Activated gamma-delta T cell (primary cell): ENCODE results near the gene CNTNAP3B.
"Not testable (repeated sequence)": the region's sequence is repeated elsewhere in the genome, so short reads cannot be mapped to it uniquely, and the experiment has no call there.

Source experiments
- DNase-seq: peaks from one replicate; lab custom pipeline; 2025; lab: John Stamatoyannopoulos, UW
- total RNA-seq, 2 donors: gene quantifications; one replicate each; lab custom pipeline; 2026; lab: John Stamatoyannopoulos, UW

Gene CNTNAP3B
- total RNA-seq, result 0 reads per million in 2 donors

GRCh38 chr9:42129073-42129729 is at the start of gene CNTNAP3B:
CNTNAP3B (minus strand) TSS chr9:42129426; CDS start chr9:42129094, 332 bp downstream.
- DNase-seq, result not testable (repeated sequence)

- not testable (repeated sequence) for DNase-seq
Measured at GRCh38 chr9:42160299-42160698, 31.1 kb upstream of the CNTNAP3B start.

GRCh38 chr9:42127056-42127841 is 2.0 kb downstream of the CNTNAP3B start:
- not testable (repeated sequence) for DNase-seq

- not testable (repeated sequence) for DNase-seq
Measured at GRCh38 chr9:42121007-42121406, 8.2 kb downstream of the CNTNAP3B start.

- DNase-seq, result not testable (repeated sequence)
Measured at GRCh38 chr9:42095929-42096328, 33.3 kb downstream of the CNTNAP3B start.

- DNase-seq, result not testable (repeated sequence)
Measured at GRCh38 chr9:42084559-42084952, 44.7 kb downstream of the CNTNAP3B start.

- not testable (repeated sequence) for DNase-seq
Measured at GRCh38 chr9:42083877-42084558, 45.2 kb downstream of the CNTNAP3B start.

GRCh38 chr9:42080376-42080775 is 48.9 kb downstream of the CNTNAP3B start:
- DNase-seq, result not testable (repeated sequence)

- DNase-seq, result not testable (repeated sequence)
Measured at GRCh38 chr9:42074868-42075267, 54.4 kb downstream of the CNTNAP3B start.

- DNase-seq, result not testable (repeated sequence)
Measured at GRCh38 chr9:42071026-42071425, 58.2 kb downstream of the CNTNAP3B start.

GRCh38 chr9:42070035-42070799 is 59.0 kb downstream of the CNTNAP3B start:
- DNase-seq, result not testable (repeated sequence)

- not testable (repeated sequence) for DNase-seq
Measured at GRCh38 chr9:42053874-42054273, 75.4 kb downstream of the CNTNAP3B start.

- not testable (repeated sequence) for DNase-seq
Measured at GRCh38 chr9:42050701-42051100, 78.5 kb downstream of the CNTNAP3B start.

- not testable (repeated sequence) for DNase-seq
Measured at GRCh38 chr9:42044422-42045010, 84.7 kb downstream of the CNTNAP3B start.

- not testable (repeated sequence) for DNase-seq
Measured at GRCh38 chr9:42033541-42033940, 95.7 kb downstream of the CNTNAP3B start.

GRCh38 chr9:42020639-42021038 is 108.6 kb downstream of the CNTNAP3B start:
- not testable (repeated sequence) for DNase-seq

- DNase-seq, result not testable (repeated sequence)
Measured at GRCh38 chr9:42018220-42018922, 110.9 kb downstream of the CNTNAP3B start.

- not testable (repeated sequence) for DNase-seq
Measured at GRCh38 chr9:42014317-42014716, 114.9 kb downstream of the CNTNAP3B start.

- DNase-seq, result not testable (repeated sequence)
Measured at GRCh38 chr9:41991607-41992006, 137.6 kb downstream of the CNTNAP3B start.

GRCh38 chr9:41980271-41980670 is 149.0 kb downstream of the CNTNAP3B start:
- not testable (repeated sequence) for DNase-seq
